HEK293 (cell line): ENCODE data around the gene NCR3LG1.

Experiments used
- CTCF ChIA-PET: fragments of 350-600 bp; formaldehyde crosslinking; extraction: SDS; loops from one replicate; lab custom pipeline; 2021; ENCODE audit warnings: antibody characterized with exemption; lab: Yijun Ruan, JAX
- POLR2A ChIA-PET: fragments of 300-600 bp; formaldehyde crosslinking; extraction: SDS; loops from one replicate; lab custom pipeline; 2020; ENCODE audit warnings: antibody characterized with exemption, inconsistent platforms; lab: Yijun Ruan, JAX
- H3K27ac ChIP-seq: fragments of 200-500 bp; sonication (Bioruptor generic); 2 replicates; pipeline ENCODE4 v1.5.1; 2014; ENCODE audit warnings: low read depth, low read length, control low read depth, inconsistent platforms; ENCODE audit errors: extremely low read depth
- H3K36me3 ChIP-seq, 2 experiments: fragments of 200-500 bp in 1 of 2; sonication (Bioruptor generic) in 1 of 2; 1 replicate in 1 of 2; 2 replicates in 1 of 2; pipeline ENCODE4 v1.5.1; 2014 to 2017; ENCODE audit warnings: inconsistent platforms in 2 of 2, low read length in 2 of 2; ENCODE audit not compliant: control insufficient read depth in 2 of 2, insufficient read depth in 1 of 2
- H3K4me1 ChIP-seq: fragments of 200-500 bp; sonication (Bioruptor generic); 2 replicates; pipeline ENCODE4 v1.5.1; 2014; ENCODE audit warnings: mild to moderate bottlenecking, low read length, inconsistent platforms; ENCODE audit not compliant: control insufficient read depth, insufficient read depth
- H3K4me3 ChIP-seq: 2 replicates; pipeline ENCODE4 v1.5.1; 2011; ENCODE audit warnings: low read depth, mild to moderate bottlenecking, control low read depth, low read length, moderate library complexity
- H3K9me3 ChIP-seq: fragments of 200-500 bp; sonication (Bioruptor generic); 2 replicates; pipeline ENCODE4 v1.5.1; 2014; ENCODE audit warnings: low read depth, low read length, inconsistent platforms; ENCODE audit not compliant: control insufficient read depth, insufficient read depth
- AEBP2 ChIP-seq: fragments of 450-650 bp; formaldehyde crosslinking; IDR thresholded peaks from 2 replicates; pipeline ENCODE4 v1.5.1; 2016; ENCODE audit warnings: missing biosample characterization, missing genetic modification characterization, borderline replicate concordance
- ATF2 ChIP-seq: fragments of 450-650 bp; formaldehyde crosslinking; IDR thresholded peaks from 2 replicates; pipeline ENCODE4 v1.5.1; 2016; ENCODE audit warnings: missing biosample characterization, missing genetic modification characterization, low read depth
- ELK4 ChIP-seq: IDR thresholded peaks from 2 replicates; pipeline ENCODE4 v1.6.1; 2011; ENCODE audit warnings: mild to moderate bottlenecking, low read depth, low read length, borderline replicate concordance
- FEZF1 ChIP-seq: fragments of 450-650 bp; formaldehyde crosslinking; IDR thresholded peaks from 2 replicates; pipeline ENCODE4 v1.5.1; 2016; ENCODE audit warnings: missing biosample characterization, missing genetic modification characterization
- KLF16 ChIP-seq: fragments of 450-650 bp; formaldehyde crosslinking; IDR thresholded peaks from 2 replicates; pipeline ENCODE4 v1.5.1; 2017; ENCODE audit warnings: missing biosample characterization, missing genetic modification characterization
- KLF7 ChIP-seq: fragments of 450-650 bp; formaldehyde crosslinking; IDR thresholded peaks from 2 replicates; pipeline ENCODE4 v1.5.1; 2016; ENCODE audit warnings: missing biosample characterization, missing genetic modification characterization, borderline replicate concordance
- KLF8 ChIP-seq: fragments of 450-650 bp; formaldehyde crosslinking; IDR thresholded peaks from 2 replicates; pipeline ENCODE4 v1.5.1; 2016; ENCODE audit warnings: missing biosample characterization, missing genetic modification characterization
- MZF1 ChIP-seq: fragments of 450-650 bp; formaldehyde crosslinking; IDR thresholded peaks from 2 replicates; pipeline ENCODE4 v1.5.1; 2017; ENCODE audit warnings: missing biosample characterization, missing genetic modification characterization, borderline replicate concordance
- REPIN1 ChIP-seq: fragments of 450-650 bp; formaldehyde crosslinking; IDR thresholded peaks from 2 replicates; pipeline ENCODE4 v1.5.1; 2017; ENCODE audit warnings: missing biosample characterization, missing genetic modification characterization, low read depth
- SCRT1 ChIP-seq: fragments of 450-650 bp; formaldehyde crosslinking; IDR thresholded peaks from 2 replicates; pipeline ENCODE4 v1.5.1; 2016; ENCODE audit warnings: missing biosample characterization, missing genetic modification characterization, borderline replicate concordance
- TSHZ1 ChIP-seq: fragments of 450-650 bp; formaldehyde crosslinking; IDR thresholded peaks from 2 replicates; pipeline ENCODE4 v1.5.1; 2016; ENCODE audit warnings: missing biosample characterization, missing genetic modification characterization, borderline replicate concordance
- WT1 ChIP-seq: fragments of 450-650 bp; formaldehyde crosslinking; IDR thresholded peaks from 2 replicates; pipeline ENCODE4 v1.5.1; 2016; ENCODE audit warnings: missing biosample characterization, missing genetic modification characterization
- ZFP41 ChIP-seq: fragments of 450-650 bp; formaldehyde crosslinking; IDR thresholded peaks from 2 replicates; pipeline ENCODE4 v1.5.1; 2016; ENCODE audit warnings: missing biosample characterization, missing genetic modification characterization, borderline replicate concordance
- ZNF175 ChIP-seq: fragments of 450-650 bp; formaldehyde crosslinking; IDR thresholded peaks from 2 replicates; pipeline ENCODE4 v1.5.1; 2016; ENCODE audit warnings: missing biosample characterization, missing genetic modification characterization
- ZNF248 ChIP-seq: fragments of 450-650 bp; formaldehyde crosslinking; IDR thresholded peaks from 2 replicates; pipeline ENCODE4 v1.5.1; 2017; ENCODE audit warnings: missing biosample characterization, missing genetic modification characterization
- ZNF449 ChIP-seq: fragments of 450-650 bp; formaldehyde crosslinking; IDR thresholded peaks from 2 replicates; pipeline ENCODE4 v1.5.1; 2017; ENCODE audit warnings: missing biosample characterization, mild to moderate bottlenecking, missing genetic modification characterization, moderate library complexity
- ZNF521 ChIP-seq: fragments of 450-650 bp; formaldehyde crosslinking; IDR thresholded peaks from 2 replicates; pipeline ENCODE4 v1.5.1; 2017; ENCODE audit warnings: missing biosample characterization, mild to moderate bottlenecking, missing genetic modification characterization
- ZNF585B ChIP-seq: fragments of 450-650 bp; formaldehyde crosslinking; IDR thresholded peaks from 2 replicates; pipeline ENCODE4 v1.5.1; 2016; ENCODE audit warnings: missing biosample characterization, missing genetic modification characterization
- ZNF624 ChIP-seq: fragments of 450-650 bp; formaldehyde crosslinking; IDR thresholded peaks from 2 replicates; pipeline ENCODE4 v1.5.1; 2017; ENCODE audit warnings: missing biosample characterization, missing genetic modification characterization
- ZNF677 ChIP-seq: fragments of 450-650 bp; IDR thresholded peaks from 2 replicates; pipeline ENCODE4 v1.5.0; 2018; ENCODE audit warnings: missing biosample characterization, mild to moderate bottlenecking, missing genetic modification characterization, moderate library complexity
- ZNF791 ChIP-seq: fragments of 450-650 bp; formaldehyde crosslinking; IDR thresholded peaks from 2 replicates; pipeline ENCODE4 v1.5.1; 2016; ENCODE audit warnings: missing biosample characterization, missing genetic modification characterization

NCR3LG1 gene

GRCh38 chr11:17401316-17401715, 49.7 kb downstream of the NCR3LG1 start:
- no peak for TF ChIP-seq TSHZ1 (tag by site-specific recombination)
- no peak for TF ChIP-seq ZNF624 (tag by site-specific recombination)
- no peak for TF ChIP-seq ZNF175
- TF ChIP-seq ZNF449 (tag by site-specific recombination) = no peak
- TF ChIP-seq WT1 (tag by site-specific recombination) = no peak
- TF ChIP-seq ZNF585B = no peak
- TF ChIP-seq ZFP41 (tag by site-specific recombination) = no peak
- TF ChIP-seq ZNF677 (tag by site-specific recombination) = no peak
- no peak for TF ChIP-seq FEZF1 (tag by site-specific recombination)
- TF ChIP-seq KLF7 (tag by site-specific recombination) = no peak
- TF ChIP-seq ZNF521 (tag by site-specific recombination) = no peak
- TF ChIP-seq KLF8 (tag by site-specific recombination) = no peak
- TF ChIP-seq ZNF791 (tag by site-specific recombination) = no peak
- TF ChIP-seq KLF16 (tag by site-specific recombination) = no peak
- Histone ChIP-seq H3K4me3 (no peak overlapping the region), H3K4me1 (peaks cover 5% of the 10 kb centered on the region; the same call in 1 of the 2 replicates), H3K9me3 (no peaks in the 10 kb centered on the region), H3K27ac (no peak overlapping the region), H3K36me3 (no peaks in the 10 kb centered on the region)
- ChIA-PET POLR2A (interaction anchor here (1.2 kb wide), 1 partner anchor 17 kb away, joined by 3 read pairs; no protein-coding TSS in a partner anchor), CTCF (interaction anchor here (0.6 to 1.5 kb wide), 6 partner anchors 11 to 197 kb away, joined by 3 to 4 read pairs (median 4); partner anchors contain the start of gene KCNJ11)

GRCh38 chr11:17401841-17402240, 50.2 kb downstream of the NCR3LG1 start:
- POLR2A ChIA-PET = no interaction called here

More at GRCh38 chr11:17401841-17402240, 50.2 kb downstream of the NCR3LG1 start:
- TF ChIP-seq ZNF248 (tag by site-specific recombination) (no peak), MZF1 (no peak), AEBP2 (tag by site-specific recombination) (no peak), REPIN1 (no peak), SCRT1 (tag by site-specific recombination) (no peak), ELK4 (no peak), ATF2 (tag by site-specific recombination) (no peak)
- CTCF ChIA-PET = interaction anchor here (0.6 to 1.5 kb wide), 3 partner anchors 12 to 103 kb away, joined by 3 to 4 read pairs (median 3); partner anchors contain the start of gene KCNJ11
- no peak overlapping the region for H3K4me3 ChIP-seq
- H3K4me1 ChIP-seq = peaks cover 5% of the 10 kb centered on the region; the same call in 1 of the 2 replicates
- H3K9me3 ChIP-seq = no peaks in the 10 kb centered on the region
- H3K36me3 ChIP-seq = no peaks in the 10 kb centered on the region
- no peak overlapping the region for H3K27ac ChIP-seq
